ENCODE results near the gene ANKRD34C. TPM values are rescaled to one million over a fixed set of nuclear protein-coding genes. Genes with fewer than 3 reads are reported as not detected.

Gene ANKRD34C
- under 1 TPM in 1 of 4 donors, not detected in 3; 0.01 TPM for polyA plus RNA-seq
- long read RNA-seq, donor 1 = 0 reads
- long read RNA-seq, donor 2 = 0 reads
- long read RNA-seq, donor 3 = 0 reads
- long read RNA-seq, donor 4 = 0 reads
- long read RNA-seq, donor 5 = 0 reads
- long read RNA-seq, donor 6 = 0 reads
- long read RNA-seq, donor 7 = 0 reads
- long read RNA-seq, donor 8 = 0 reads
- long read RNA-seq, donor 9 = 0 reads
- long read RNA-seq, donor 10 = 0 reads

GRCh38 chr15:79282371-79283251 lies at the start of gene ANKRD34C:
Gene ANKRD34C, plus strand, starts transcription at chr15:79282722. Its CDS starts 10,563 bp downstream, at chr15:79293285.
- WGBS, 3 donors = 9 to 20% (median 18%) methylated on average over 48 to 56 of the region's 56 CpGs
- FAIRE-seq = no peak
- H3K4me1 ChIP-seq (ENCODE audit: control insufficient read depth in 3 of 3, insufficient read depth in 2 of 3, low read depth in 1 of 3, low read length in 2 of 3) = no peaks in the 10 kb centered on the region

GRCh38 chr15:79233236-79233635 lies 49.3 kb upstream of the ANKRD34C start:
- H3K4me1 ChIP-seq (ENCODE audit: control insufficient read depth in 3 of 3, insufficient read depth in 2 of 3, low read depth in 1 of 3, low read length in 2 of 3) = no peaks in the 10 kb centered on the region
- 71 to 82% (median 79%) methylated on average over 6 of the region's 6 CpGs for whole genome bisulfite sequencing, 3 donors
- peaks cover 0 to 10% of the 10 kb centered on the region in 2 donors for H3K9me3 ChIP-seq (ENCODE audit: control insufficient read depth in 2 of 2, insufficient read depth in 1 of 2, low read depth in 1 of 2, low read length in 1 of 2)
- H3K27ac ChIP-seq (ENCODE audit: low read depth in 1 of 3, low read length in 2 of 3) = no peak overlapping the region
- H3K27me3 ChIP-seq (ENCODE audit: control insufficient read depth in 3 of 3, insufficient read depth in 3 of 3, low read length in 3 of 3) = peaks cover 0 to 3% (median 0%) of the 10 kb centered on the region in 3 donors
- FAIRE-seq (no peak), DNase-seq (no peak)
- no peaks in the 10 kb centered on the region for H3K36me3 ChIP-seq (ENCODE audit: control insufficient read depth in 3 of 3, insufficient read depth in 2 of 3, low read depth in 1 of 3, low read length in 3 of 3)
- H3K4me3 ChIP-seq (ENCODE audit: low read depth in 1 of 3, low read length in 3 of 3) = no peak overlapping the region

More at GRCh38 chr15:79282371-79283251, at the start of gene ANKRD34C:
- Histone ChIP-seq H3K9me3 (ENCODE audit: control insufficient read depth in 2 of 2, insufficient read depth in 1 of 2, low read depth in 1 of 2, low read length in 1 of 2) (peaks cover 0 to 2% of the 10 kb centered on the region in 2 donors), H3K27me3 (ENCODE audit: control insufficient read depth in 3 of 3, insufficient read depth in 3 of 3, low read length in 3 of 3) (peaks cover 9 to 34% (median 27%) of the 10 kb centered on the region in 3 donors), H3K36me3 (ENCODE audit: control insufficient read depth in 3 of 3, insufficient read depth in 2 of 3, low read depth in 1 of 3, low read length in 3 of 3) (no peaks in the 10 kb centered on the region), H3K27ac (ENCODE audit: low read depth in 1 of 3, low read length in 2 of 3) (no peak within 1 kb of the TSS), H3K4me3 (ENCODE audit: low read depth in 1 of 3, low read length in 3 of 3) (no peak within 1 kb of the TSS)
- no peak for DNase-seq

GRCh38 chr15:79240036-79240435 lies 42.5 kb upstream of the ANKRD34C start:
- H3K36me3 ChIP-seq (ENCODE audit: control insufficient read depth in 3 of 3, insufficient read depth in 2 of 3, low read depth in 1 of 3, low read length in 3 of 3) = no peaks in the 10 kb centered on the region
- no peaks in the 10 kb centered on the region for H3K4me1 ChIP-seq (ENCODE audit: control insufficient read depth in 3 of 3, insufficient read depth in 2 of 3, low read depth in 1 of 3, low read length in 2 of 3)
- FAIRE-seq = no peak
- DNase-seq = no peak
- peaks cover 0 to 3% (median 0%) of the 10 kb centered on the region in 3 donors for H3K27me3 ChIP-seq (ENCODE audit: control insufficient read depth in 3 of 3, insufficient read depth in 3 of 3, low read length in 3 of 3)
- 58 to 75% (median 74%) methylated on average over 3 of the region's 3 CpGs for WGBS, 3 donors
- no peaks in the 10 kb centered on the region for H3K9me3 ChIP-seq (ENCODE audit: control insufficient read depth in 2 of 2, insufficient read depth in 1 of 2, low read depth in 1 of 2, low read length in 1 of 2)
- no peak overlapping the region for H3K27ac ChIP-seq (ENCODE audit: low read depth in 1 of 3, low read length in 2 of 3)
- H3K4me3 ChIP-seq (ENCODE audit: low read depth in 1 of 3, low read length in 3 of 3) = no peak overlapping the region

GRCh38 chr15:79243723-79244122 lies 38.8 kb upstream of the ANKRD34C start:
- Histone ChIP-seq H3K4me3 (ENCODE audit: low read depth in 1 of 3, low read length in 3 of 3) (no peak overlapping the region), H3K36me3 (ENCODE audit: control insufficient read depth in 3 of 3, insufficient read depth in 2 of 3, low read depth in 1 of 3, low read length in 3 of 3) (no peaks in the 10 kb centered on the region), H3K9me3 (ENCODE audit: control insufficient read depth in 2 of 2, insufficient read depth in 1 of 2, low read depth in 1 of 2, low read length in 1 of 2) (no peaks in the 10 kb centered on the region), H3K4me1 (ENCODE audit: control insufficient read depth in 3 of 3, insufficient read depth in 2 of 3, low read depth in 1 of 3, low read length in 2 of 3) (no peaks in the 10 kb centered on the region), H3K27me3 (ENCODE audit: control insufficient read depth in 3 of 3, insufficient read depth in 3 of 3, low read length in 3 of 3) (no peaks in the 10 kb centered on the region), H3K27ac (ENCODE audit: low read depth in 1 of 3, low read length in 2 of 3) (no peak overlapping the region)
- FAIRE-seq (no peak), DNase-seq (no peak)
- 74 to 79% (median 77%) methylated on average over 11 of the region's 11 CpGs for WGBS, 3 donors

DNA sequence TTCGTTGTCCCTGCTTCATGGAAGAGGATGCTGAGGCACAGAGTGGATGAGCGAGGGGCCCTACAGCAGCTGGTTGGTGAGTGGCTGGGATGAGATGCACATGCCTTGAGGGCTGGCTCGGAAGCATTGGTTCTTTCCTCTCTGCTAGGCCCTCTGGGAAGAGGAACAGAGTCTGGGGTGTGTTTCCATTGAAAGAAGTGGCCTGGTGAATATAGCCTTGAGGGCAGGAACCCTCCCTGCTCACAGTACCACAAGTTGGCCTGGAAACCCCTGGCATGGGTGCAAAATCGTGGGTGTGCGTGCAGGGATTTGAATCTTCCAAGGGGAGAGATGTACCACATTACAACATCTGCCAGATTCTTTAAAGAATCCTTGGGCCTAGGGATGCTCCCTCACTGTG lies 37.6 kb upstream of the ANKRD34C start:
- Histone ChIP-seq H3K36me3 (ENCODE audit: control insufficient read depth in 3 of 3, insufficient read depth in 2 of 3, low read depth in 1 of 3, low read length in 3 of 3) (no peaks in the 10 kb centered on the region), H3K4me3 (ENCODE audit: low read depth in 1 of 3, low read length in 3 of 3) (no peak overlapping the region), H3K27me3 (ENCODE audit: control insufficient read depth in 3 of 3, insufficient read depth in 3 of 3, low read length in 3 of 3) (no peaks in the 10 kb centered on the region), H3K27ac (ENCODE audit: low read depth in 1 of 3, low read length in 2 of 3) (no peak overlapping the region), H3K4me1 (ENCODE audit: control insufficient read depth in 3 of 3, insufficient read depth in 2 of 3, low read depth in 1 of 3, low read length in 2 of 3) (no peaks in the 10 kb centered on the region), H3K9me3 (ENCODE audit: control insufficient read depth in 2 of 2, insufficient read depth in 1 of 2, low read depth in 1 of 2, low read length in 1 of 2) (no peaks in the 10 kb centered on the region)
- DNase-seq (no peak), FAIRE-seq (no peak)
- WGBS, 3 donors = 80 to 84% (median 80%) methylated on average over 5 of the region's 5 CpGs

- Histone ChIP-seq H3K9me3 (ENCODE audit: control insufficient read depth in 2 of 2, insufficient read depth in 1 of 2, low read depth in 1 of 2, low read length in 1 of 2) (no peaks in the 10 kb centered on the region), H3K36me3 (ENCODE audit: control insufficient read depth in 3 of 3, insufficient read depth in 2 of 3, low read depth in 1 of 3, low read length in 3 of 3) (no peaks in the 10 kb centered on the region), H3K27me3 (ENCODE audit: control insufficient read depth in 3 of 3, insufficient read depth in 3 of 3, low read length in 3 of 3) (no peaks in the 10 kb centered on the region), H3K4me1 (ENCODE audit: control insufficient read depth in 3 of 3, insufficient read depth in 2 of 3, low read depth in 1 of 3, low read length in 2 of 3) (no peaks in the 10 kb centered on the region), H3K27ac (ENCODE audit: low read depth in 1 of 3, low read length in 2 of 3) (no peak overlapping the region), H3K4me3 (ENCODE audit: low read depth in 1 of 3, low read length in 3 of 3) (no peak overlapping the region)
- WGBS, 3 donors = 86 to 91% (median 91%) methylated on average over 2 of the region's 2 CpGs
- no peak for DNase-seq
- FAIRE-seq = no peak
Observed at GRCh38 chr15:79248183-79248582, 34.3 kb upstream of the ANKRD34C start.

DNA sequence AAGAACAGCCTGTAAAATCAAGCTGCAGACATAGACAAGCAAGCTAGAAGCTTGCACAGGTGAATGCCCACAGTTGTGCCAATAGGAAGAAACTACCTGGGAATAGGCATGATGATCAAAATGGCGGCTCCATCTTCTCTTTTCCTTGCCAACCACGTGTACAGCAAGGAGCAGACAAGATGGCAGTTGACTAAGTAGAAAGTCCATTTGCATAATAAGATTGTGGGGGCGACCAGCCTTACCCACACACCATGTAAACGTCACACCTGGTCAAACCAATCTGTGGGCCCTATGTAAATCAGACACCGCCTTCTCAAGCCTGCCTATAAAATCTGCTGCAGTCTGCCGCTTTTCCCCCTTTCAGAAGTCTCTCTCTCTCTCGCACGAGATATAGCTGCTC lies 25.1 kb upstream of the ANKRD34C start:
- WGBS, 3 donors = 68 to 79% (median 79%) methylated on average over 8 of the region's 8 CpGs
- Histone ChIP-seq H3K4me1 (ENCODE audit: control insufficient read depth in 3 of 3, insufficient read depth in 2 of 3, low read depth in 1 of 3, low read length in 2 of 3) (no peaks in the 10 kb centered on the region), H3K27me3 (ENCODE audit: control insufficient read depth in 3 of 3, insufficient read depth in 3 of 3, low read length in 3 of 3) (peaks cover 0 to 3% (median 0%) of the 10 kb centered on the region in 3 donors), H3K27ac (ENCODE audit: low read depth in 1 of 3, low read length in 2 of 3) (no peak overlapping the region), H3K4me3 (ENCODE audit: low read depth in 1 of 3, low read length in 3 of 3) (no peak overlapping the region), H3K9me3 (ENCODE audit: control insufficient read depth in 2 of 2, insufficient read depth in 1 of 2, low read depth in 1 of 2, low read length in 1 of 2) (no peaks in the 10 kb centered on the region), H3K36me3 (ENCODE audit: control insufficient read depth in 3 of 3, insufficient read depth in 2 of 3, low read depth in 1 of 3, low read length in 3 of 3) (no peaks in the 10 kb centered on the region)
- DNase-seq (no peak), FAIRE-seq (no peak)

GRCh38 chr15:79261836-79262235 lies 20.7 kb upstream of the ANKRD34C start:
- WGBS, 3 donors = 79 to 94% (median 90%) methylated on average over 1 of the region's 1 CpG
- no peak for FAIRE-seq
- DNase-seq = no peak
- H3K36me3 ChIP-seq (ENCODE audit: control insufficient read depth in 3 of 3, insufficient read depth in 2 of 3, low read depth in 1 of 3, low read length in 3 of 3) = no peaks in the 10 kb centered on the region
- H3K4me3 ChIP-seq (ENCODE audit: low read depth in 1 of 3, low read length in 3 of 3) = no peak overlapping the region
- no peaks in the 10 kb centered on the region for H3K4me1 ChIP-seq (ENCODE audit: control insufficient read depth in 3 of 3, insufficient read depth in 2 of 3, low read depth in 1 of 3, low read length in 2 of 3)
- H3K9me3 ChIP-seq (ENCODE audit: control insufficient read depth in 2 of 2, insufficient read depth in 1 of 2, low read depth in 1 of 2, low read length in 1 of 2) = no peaks in the 10 kb centered on the region
- no peak overlapping the region for H3K27ac ChIP-seq (ENCODE audit: low read depth in 1 of 3, low read length in 2 of 3)
- peaks cover 0 to 11% (median 0%) of the 10 kb centered on the region in 3 donors for H3K27me3 ChIP-seq (ENCODE audit: control insufficient read depth in 3 of 3, insufficient read depth in 3 of 3, low read length in 3 of 3)
